ENCODE data around the gene POP5.

DNA sequence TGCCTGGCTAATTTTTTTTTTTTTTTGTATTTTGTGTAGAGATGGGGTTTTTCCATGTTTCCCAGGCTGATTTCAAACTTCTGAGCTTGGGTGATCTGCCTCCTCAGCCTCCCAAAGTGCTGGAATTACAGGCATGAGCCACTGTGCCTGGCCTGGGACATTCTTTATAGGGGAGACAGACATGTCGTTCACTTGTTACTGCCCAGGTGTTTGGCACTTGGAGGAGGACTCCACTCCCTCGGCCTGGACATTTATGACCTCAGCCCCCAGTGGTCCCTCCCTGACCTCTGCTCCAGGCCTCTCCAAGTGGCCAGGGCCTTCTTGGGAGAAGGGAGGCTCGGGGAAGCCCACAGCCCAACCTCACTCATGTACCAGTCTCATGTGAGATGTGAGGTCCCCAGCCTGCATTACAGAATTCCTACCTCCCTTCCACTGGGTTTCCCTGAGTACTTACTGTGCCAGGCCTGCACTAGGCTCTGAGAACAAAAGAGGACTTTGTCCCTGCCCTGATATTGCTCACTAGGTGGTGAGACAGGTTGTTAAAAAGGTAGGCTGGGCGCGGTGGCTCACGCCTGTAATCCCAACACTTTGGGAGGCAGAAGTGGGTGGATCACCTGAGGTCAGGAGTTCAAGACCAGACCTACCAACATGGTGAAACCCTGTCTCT is 9.7 kb upstream of the POP5 start:
- TF ChIP-seq CTCF (IDR thresholded peaks at IDR 0.05; ENCODE audit: low read depth, low read length) (no peak), POLR2A (IDR thresholded peaks at IDR 0.05; ENCODE audit: extremely low read depth, insufficient read length) (no peak), MYC (IDR thresholded peaks at IDR 0.05; ENCODE audit: low read depth, low read length) (no peak)
- TF ChIP-seq, protein P1, sequence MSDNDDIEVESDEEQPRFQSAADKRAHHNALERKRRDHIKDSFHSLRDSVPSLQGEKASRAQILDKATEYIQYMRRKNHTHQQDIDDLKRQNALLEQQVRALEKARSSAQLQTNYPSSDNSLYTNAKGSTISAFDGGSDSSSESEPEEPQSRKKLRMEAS (IDR thresholded peaks at IDR 0.05; ENCODE audit: low read depth, low read length), result no peak

Measured in NB4 (cell line).